Left lung (tissue), 10 donors: Measurements from ENCODE around the gene SIAH2. TPM values are rescaled to one million over a fixed set of nuclear protein-coding genes. Genes with fewer than 3 reads are reported as not detected.

Source experiments
- ATAC-seq: fragments of 200-7000 bp; cut with Tn5 transposase; one replicate; pipeline ENCODE4 v1.9.1; 2020; ENCODE audit warnings: moderate library complexity
- DNase-seq, 4 donors: peaks; one replicate each; pipeline ENCODE4 v3.0.0-alpha.2; 2013 to 2020
- H3K27ac ChIP-seq, 2 donors: fragments of 200-600 bp; sonication (generic) in 1 of 2; one replicate each; pipeline versions ENCODE4 v1.5.0 to v1.8.0; 2020 to 2021
- H3K27me3 ChIP-seq, 2 donors: fragments of 200-600 bp; sonication (generic) in 1 of 2; one replicate each; pipeline versions ENCODE4 v1.5.0 to v1.8.0; 2020 to 2021
- H3K36me3 ChIP-seq, 2 donors: fragments of 200-600 bp; sonication (generic) in 1 of 2; one replicate each; pipeline versions ENCODE4 v1.5.0 to v1.8.0; 2020 to 2021
- H3K4me1 ChIP-seq, 2 donors: fragments of 200-600 bp; one replicate each; pipeline ENCODE4 v1.8.0; 2021
- H3K4me3 ChIP-seq, 2 donors: fragments of 200-600 bp; sonication (generic) in 1 of 2; one replicate each; pipeline versions ENCODE4 v1.5.0 to v1.8.0; 2020 to 2021; ENCODE audit warnings: mild to moderate bottlenecking in 1 of 2
- H3K9me3 ChIP-seq, 2 donors: fragments of 200-600 bp; sonication (generic) in 1 of 2; one replicate each; pipeline versions ENCODE4 v1.5.0 to v1.8.0; 2020 to 2021
- intact Hi-C, 2 donors: fragments of 100-400 bp; cut with DNase I; formaldehyde crosslinking; loops; one replicate each; pipeline versions ENCODE4 v1.11.2 to v1.14.2; 2022
- polyA plus RNA-seq, 6 donors: library from polyadenylated mRNA; unstranded; fragments of 120-200 nt; gene quantifications; one replicate each; pipeline ENCODE4 v1.2.1, GENCODE V29; 2013; ENCODE audit not compliant: insufficient read length in 6 of 6
- total RNA-seq, 2 donors: library from RNA; stranded (reverse); fragmentation: NEBNext Ultra II Directional; extraction: Animal tissue kit (Norgen Biotek cat#: 25700); gene quantifications; one replicate each; pipeline ENCODE4 v1.2.1, GENCODE V29; 2021
- TF ChIP-seq, protein P1 (sequence below), 2 donors: fragments of 200-600 bp; sonication (generic) in 1 of 2; IDR thresholded peaks; one replicate each; pipeline versions ENCODE4 v1.5.0 to v1.8.0; 2021; ENCODE audit warnings: antibody characterized with exemption in 2 of 2
- donor health status: DM: no; HTN: yes; CAD: no.
- donor health status: DM: no; HTN: no; CAD: no.

SIAH2 gene
- total and polyA plus RNA-seq, 8 donors, result 19.1 to 22.9 (median 21.6) TPM

DNA sequence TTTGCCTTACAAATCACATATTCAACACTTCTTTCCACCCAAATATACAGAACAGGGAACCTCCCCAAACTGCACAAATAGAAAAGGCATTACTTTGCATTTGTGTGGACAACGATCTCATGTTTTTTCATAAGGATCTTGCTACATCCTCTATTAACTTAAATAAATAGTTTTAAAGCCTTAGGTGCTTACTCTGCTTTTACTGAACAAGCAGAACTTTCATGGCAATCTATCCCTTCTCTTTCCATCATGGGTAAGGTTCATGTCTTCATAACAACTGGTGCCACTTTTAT, 18.1 kb downstream of the SIAH2 start:
- H3K4me1 ChIP-seq, result peaks cover 7 to 51% of the 10 kb centered on the region in 2 donors
- peak overlapping the region in 1 of 2 donors; percentile 2 for H3K27ac ChIP-seq
- TF ChIP-seq, protein P1, sequence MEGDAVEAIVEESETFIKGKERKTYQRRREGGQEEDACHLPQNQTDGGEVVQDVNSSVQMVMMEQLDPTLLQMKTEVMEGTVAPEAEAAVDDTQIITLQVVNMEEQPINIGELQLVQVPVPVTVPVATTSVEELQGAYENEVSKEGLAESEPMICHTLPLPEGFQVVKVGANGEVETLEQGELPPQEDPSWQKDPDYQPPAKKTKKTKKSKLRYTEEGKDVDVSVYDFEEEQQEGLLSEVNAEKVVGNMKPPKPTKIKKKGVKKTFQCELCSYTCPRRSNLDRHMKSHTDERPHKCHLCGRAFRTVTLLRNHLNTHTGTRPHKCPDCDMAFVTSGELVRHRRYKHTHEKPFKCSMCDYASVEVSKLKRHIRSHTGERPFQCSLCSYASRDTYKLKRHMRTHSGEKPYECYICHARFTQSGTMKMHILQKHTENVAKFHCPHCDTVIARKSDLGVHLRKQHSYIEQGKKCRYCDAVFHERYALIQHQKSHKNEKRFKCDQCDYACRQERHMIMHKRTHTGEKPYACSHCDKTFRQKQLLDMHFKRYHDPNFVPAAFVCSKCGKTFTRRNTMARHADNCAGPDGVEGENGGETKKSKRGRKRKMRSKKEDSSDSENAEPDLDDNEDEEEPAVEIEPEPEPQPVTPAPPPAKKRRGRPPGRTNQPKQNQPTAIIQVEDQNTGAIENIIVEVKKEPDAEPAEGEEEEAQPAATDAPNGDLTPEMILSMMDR (IDR thresholded peaks at IDR 0.05), result no peak

DNA sequence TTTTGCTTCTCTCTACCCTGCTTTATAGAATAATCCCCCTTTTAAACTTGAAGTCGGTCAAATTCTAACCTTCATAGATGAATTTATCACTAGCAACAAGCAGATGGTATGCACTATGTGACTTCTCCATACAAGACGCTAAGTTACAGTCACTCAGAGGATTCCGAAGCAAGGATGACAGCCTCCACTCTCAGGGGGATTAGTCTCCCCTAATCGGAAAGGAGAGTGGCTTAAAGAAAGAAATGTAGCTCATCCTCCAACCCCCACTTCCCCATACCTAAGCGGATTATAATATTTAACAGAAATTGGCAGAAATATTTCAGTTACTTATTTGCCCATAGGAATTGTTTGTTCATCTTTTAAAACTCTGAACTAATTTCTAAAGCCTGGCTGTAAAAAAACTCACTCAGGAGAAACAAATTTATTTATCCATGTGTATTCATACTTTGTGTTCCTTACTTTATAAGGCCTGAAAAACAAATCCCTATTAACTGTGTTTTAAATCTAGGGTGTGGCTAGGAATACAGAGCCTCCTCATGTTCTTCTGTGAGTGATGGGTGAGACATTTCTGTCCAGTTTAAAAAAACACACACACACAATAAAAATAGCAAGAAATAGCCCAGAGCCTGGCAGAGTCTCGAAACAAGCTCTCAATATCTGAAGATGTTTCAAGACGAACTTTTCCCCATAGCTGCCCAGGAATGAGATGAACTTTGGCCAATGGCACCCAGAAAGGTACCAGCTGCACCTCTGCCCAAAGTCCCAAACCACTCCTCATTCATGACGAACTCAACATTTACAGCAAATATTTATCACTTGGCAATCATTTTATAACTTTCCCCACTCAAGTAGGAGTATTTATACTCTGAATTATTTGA, 18.7 kb downstream of the SIAH2 start:
- ATAC-seq (peak; percentile 5), DNase-seq (no peak)
- no peaks in the 10 kb centered on the region for H3K27me3 ChIP-seq
- H3K4me1 ChIP-seq, result peaks cover 7 to 51% of the 10 kb centered on the region in 2 donors
- no peaks in the 10 kb centered on the region for H3K9me3 ChIP-seq
- H3K27ac ChIP-seq, result peak overlapping the region in 1 of 2 donors; percentile 2
- intact Hi-C loops, result no loop called here
- H3K36me3 ChIP-seq, result peaks cover 0 to 21% of the 10 kb centered on the region in 2 donors
- H3K4me3 ChIP-seq, result no peak overlapping the region
- TF ChIP-seq, protein P1 (IDR thresholded peaks at IDR 0.05), result no peak

More for the DNA sequence above, 18.1 kb downstream of the SIAH2 start:
- ATAC-seq (peak; percentile 27), DNase-seq (no peak)
- intact Hi-C loops, result no loop called here
- no peaks in the 10 kb centered on the region for H3K9me3 ChIP-seq
- H3K27me3 ChIP-seq, result no peaks in the 10 kb centered on the region
- H3K36me3 ChIP-seq, result peaks cover 0 to 21% of the 10 kb centered on the region in 2 donors
- no peak overlapping the region for H3K4me3 ChIP-seq

DNA sequence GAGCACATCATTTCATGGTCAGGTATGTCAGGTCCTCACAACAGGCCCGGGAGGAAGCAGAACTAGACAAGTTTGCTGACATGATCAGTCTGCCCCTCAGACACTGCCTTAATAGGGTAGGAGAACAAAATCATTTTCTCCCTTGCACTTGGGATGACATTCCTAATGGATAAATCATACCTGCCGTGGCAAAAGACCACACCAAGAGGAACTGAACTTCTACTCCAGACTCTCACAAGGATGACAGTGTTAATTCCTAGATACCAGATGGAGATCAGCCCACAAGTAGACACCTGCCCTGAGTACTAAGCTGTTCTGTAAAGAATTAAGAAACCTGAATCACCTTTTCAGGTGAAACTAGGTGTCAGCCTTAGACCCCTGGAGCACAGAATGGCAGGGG, 19.5 kb downstream of the SIAH2 start:
- TF ChIP-seq, protein P1 (IDR thresholded peaks at IDR 0.05), result no peak
- Histone ChIP-seq H3K4me1 (peaks cover 3 to 52% of the 10 kb centered on the region in 2 donors), H3K9me3 (no peaks in the 10 kb centered on the region), H3K36me3 (peaks cover 0 to 21% of the 10 kb centered on the region in 2 donors), H3K27ac (peak overlapping the region in 1 of 2 donors; percentile 8), H3K27me3 (no peaks in the 10 kb centered on the region), H3K4me3 (no peak overlapping the region)
- ATAC-seq, result no peak
- intact Hi-C loops, result no loop called here
- no peak for DNase-seq

DNA sequence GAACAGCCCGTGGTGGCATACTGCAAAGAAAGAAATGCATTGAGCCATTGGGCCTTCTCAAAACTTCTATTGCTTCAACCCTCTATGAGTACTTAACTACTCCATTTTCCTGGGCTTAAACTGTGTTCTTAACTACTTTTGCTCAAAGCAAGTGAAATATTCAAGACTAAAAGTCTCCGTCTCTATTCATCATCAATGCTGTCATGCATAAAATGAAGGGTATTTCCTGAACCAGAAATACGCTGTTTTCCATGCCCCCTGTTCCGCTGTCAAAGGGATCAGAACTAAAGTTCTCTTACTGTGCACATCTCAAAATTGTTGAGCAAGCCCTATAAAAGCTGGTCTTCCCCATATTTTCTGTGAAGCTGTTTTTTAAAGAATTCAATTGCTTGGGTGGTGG, 20.3 kb downstream of the SIAH2 start:
- TF ChIP-seq, protein P1 (IDR thresholded peaks at IDR 0.05), result no peak
- intact Hi-C loops, result no loop called here
- ATAC-seq (no peak), DNase-seq (no peak)
- Histone ChIP-seq H3K27ac (peak overlapping the region in 1 of 2 donors; percentile 8), H3K9me3 (no peaks in the 10 kb centered on the region), H3K4me1 (peaks cover 0 to 52% of the 10 kb centered on the region in 2 donors), H3K36me3 (peaks cover 0 to 21% of the 10 kb centered on the region in 2 donors), H3K27me3 (no peaks in the 10 kb centered on the region), H3K4me3 (no peak overlapping the region)

DNA sequence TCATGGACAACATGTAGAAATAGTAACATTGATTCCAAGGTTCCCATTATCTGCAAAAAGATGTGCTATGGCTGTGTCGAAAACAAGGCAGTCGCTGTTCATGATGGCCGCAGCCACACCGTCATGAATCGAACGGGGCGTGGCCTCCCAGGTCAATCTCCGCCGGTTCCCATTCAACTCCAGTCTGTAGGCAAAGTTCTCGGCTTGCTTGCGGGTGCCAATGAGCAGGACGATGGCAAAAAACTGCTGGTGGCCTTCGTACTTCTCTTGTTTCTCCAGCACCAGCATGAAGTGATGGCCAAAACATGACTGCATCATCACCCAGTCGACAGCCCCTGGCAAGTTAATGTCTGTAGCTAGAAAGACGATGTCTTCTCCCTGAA, 20.8 kb downstream of the SIAH2 start:
- DNase-seq, result no peak
- no peak for ATAC-seq
- Histone ChIP-seq H3K27ac (no peak overlapping the region), H3K36me3 (peaks cover 0 to 21% of the 10 kb centered on the region in 2 donors), H3K9me3 (no peaks in the 10 kb centered on the region), H3K4me3 (no peak overlapping the region), H3K4me1 (peaks cover 0 to 52% of the 10 kb centered on the region in 2 donors), H3K27me3 (no peaks in the 10 kb centered on the region)
- intact Hi-C loops, result no loop called here
- TF ChIP-seq, protein P1 (IDR thresholded peaks at IDR 0.05), result no peak
